IMR-90 (cell line): ENCODE data around the gene TTC31. TPM values are rescaled to one million over a fixed set of nuclear protein-coding genes. Genes with fewer than 3 reads are reported as not detected.
A peak's percentile ranks its signal among the peaks of the same experiment; 100 is the strongest.

Experiments used
- ATAC-seq: fragments of 200-7000 bp; cut with Tn5 transposase; 2 replicates; pipeline ENCODE4 v1.9.1; 2020; ENCODE audit warnings: low read depth, mild to moderate bottlenecking, moderate library complexity
- BruUV-seq: library from RNA; stranded (reverse); fragments of 400-500 nt; replicated peaks from 2 replicates; lab custom pipeline; 2021; lab: Mats Ljungman, UMichigan
- CTCF ChIA-PET: fragments of 300-600 bp; formaldehyde crosslinking; extraction: SDS; loops from one replicate; lab custom pipeline; 2021; ENCODE audit warnings: antibody characterized with exemption; lab: Yijun Ruan, JAX
- POLR2A ChIA-PET: fragments of 300-600 bp; sonication (Branson Sonifier 250); formaldehyde crosslinking; loops from one replicate; lab custom pipeline; 2022; ENCODE audit warnings: antibody characterized with exemption; ENCODE audit not compliant: unreplicated experiment; lab: Charles Lee
- DNase-seq: peaks from one replicate; pipeline ENCODE4 v3.0.0; 2013
- H2AFZ ChIP-seq: replicated peaks from 2 replicates; pipeline ENCODE3; 2013; ENCODE audit warnings: low read length, mild to moderate bottlenecking; ENCODE audit not compliant: poor library complexity
- H2AK5ac ChIP-seq: 2 replicates; pipeline ENCODE4 v1.6.1; 2013; ENCODE audit warnings: low read depth, low read length, inconsistent platforms
- H2AK9ac ChIP-seq: replicated peaks from 2 replicates; pipeline ENCODE3; 2013; ENCODE audit warnings: mild to moderate bottlenecking, low read depth, low read length, moderate library complexity; ENCODE audit not compliant: poor library complexity
- H2BK120ac ChIP-seq: 2 replicates; pipeline ENCODE4 v1.6.1; 2013; ENCODE audit warnings: low read depth, low read length, inconsistent platforms
- H2BK15ac ChIP-seq: 3 replicates; pipeline ENCODE4 v1.6.1; 2013; ENCODE audit warnings: low read depth, low read length, inconsistent platforms
- H2BK20ac ChIP-seq: 2 replicates; pipeline ENCODE4 v1.6.1; 2013; ENCODE audit warnings: low read depth, mild to moderate bottlenecking, inconsistent platforms, low read length, moderate library complexity
- H2BK5ac ChIP-seq: 2 replicates; pipeline ENCODE4 v1.6.1; 2013; ENCODE audit warnings: mild to moderate bottlenecking, low read depth, low read length, inconsistent platforms; ENCODE audit not compliant: poor library complexity, severe bottlenecking
- H3K14ac ChIP-seq: replicated peaks from 2 replicates; pipeline ENCODE4 v1.6.1; 2013; ENCODE audit warnings: low read depth, low read length, inconsistent platforms
- H3K18ac ChIP-seq: 2 replicates; pipeline ENCODE4 v1.6.1; 2013; ENCODE audit warnings: low read depth, low read length, control low read depth
- H3K23ac ChIP-seq: 2 replicates; pipeline ENCODE4 v1.6.1; 2013; ENCODE audit warnings: low read depth, low read length, inconsistent platforms
- H3K27ac ChIP-seq: 2 replicates; pipeline ENCODE4 v1.5.1; 2013; ENCODE audit warnings: mild to moderate bottlenecking, control low read depth, low read length; ENCODE audit not compliant: insufficient read depth
- H3K27me3 ChIP-seq: 2 replicates; pipeline ENCODE4 v1.6.1; 2013; ENCODE audit warnings: low read length; ENCODE audit not compliant: control insufficient read depth, insufficient read depth
- H3K36me3 ChIP-seq: 2 replicates; pipeline ENCODE4 v1.6.1; 2013; ENCODE audit warnings: low read length, mixed read lengths; ENCODE audit not compliant: control insufficient read depth, insufficient read depth
- H3K4ac ChIP-seq: 2 replicates; pipeline ENCODE4 v1.6.1; 2013; ENCODE audit warnings: low read depth, low read length, inconsistent platforms
- H3K4me1 ChIP-seq: 2 replicates; pipeline ENCODE4 v1.6.1; 2013; ENCODE audit warnings: low read length, mixed read lengths; ENCODE audit not compliant: control insufficient read depth, insufficient read depth
- H3K4me2 ChIP-seq: 2 replicates; pipeline ENCODE4 v1.6.1; 2013; ENCODE audit warnings: low read depth, mild to moderate bottlenecking, control low read depth, low read length, moderate library complexity
- H3K4me3 ChIP-seq: 2 replicates; pipeline ENCODE4 v1.5.1; 2013; ENCODE audit warnings: low read depth, mild to moderate bottlenecking, control low read depth, low read length, moderate library complexity; ENCODE audit not compliant: insufficient read depth
- H3K56ac ChIP-seq: 2 replicates; pipeline ENCODE4 v1.6.1; 2013; ENCODE audit warnings: low read length, inconsistent platforms; ENCODE audit not compliant: insufficient read depth; ENCODE audit errors: extremely low read depth
- H3K79me1 ChIP-seq, 2 experiments: 2 replicates each; pipeline ENCODE4 v1.6.1; 2013; ENCODE audit warnings: low read length in 2 of 2, inconsistent platforms in 1 of 2, low read depth in 1 of 2
- H3K9ac ChIP-seq: 2 replicates; pipeline ENCODE4 v1.6.1; 2013; ENCODE audit warnings: low read depth, low read length, control low read depth
- H3K9me1 ChIP-seq: 2 replicates; pipeline ENCODE4 v1.6.1; 2013; ENCODE audit warnings: low read length, inconsistent platforms; ENCODE audit not compliant: insufficient read depth
- H3K9me3 ChIP-seq: 2 replicates; pipeline ENCODE4 v1.6.1; 2013; ENCODE audit warnings: low read length; ENCODE audit not compliant: control insufficient read depth, insufficient read depth
- H4K20me1 ChIP-seq: 2 replicates; pipeline ENCODE4 v1.6.1; 2013; ENCODE audit warnings: low read length, inconsistent platforms; ENCODE audit not compliant: insufficient read depth
- H4K5ac ChIP-seq: 2 replicates; pipeline ENCODE4 v1.6.1; 2013; ENCODE audit warnings: mild to moderate bottlenecking, low read depth, low read length, control low read depth
- H4K8ac ChIP-seq, 2 experiments: 2 replicates each; pipeline ENCODE4 v1.6.1; 2013; ENCODE audit warnings: low read depth in 2 of 2, low read length in 2 of 2, control low read depth in 1 of 2, inconsistent platforms in 1 of 2
- H4K91ac ChIP-seq: 2 replicates; pipeline ENCODE4 v1.6.1; 2013; ENCODE audit warnings: low read depth, low read length, inconsistent platforms; ENCODE audit not compliant: insufficient read depth
- BHLHE40 ChIP-seq: fragments of 150-350 bp; IDR thresholded peaks from 2 replicates; pipeline ENCODE4 v1.6.1; 2016; ENCODE audit warnings: mild to moderate bottlenecking, low read depth, low read length
- CEBPB ChIP-seq: IDR thresholded peaks from 2 replicates; pipeline ENCODE4 v1.6.1; 2012; ENCODE audit warnings: low read depth, low read length, improper control_type of control experiment
- FOS ChIP-seq: fragments of 150-350 bp; IDR thresholded peaks from 2 replicates; pipeline ENCODE4 v1.6.1; 2016; ENCODE audit warnings: low read depth, low read length
- MAFK ChIP-seq: IDR thresholded peaks from 2 replicates; pipeline ENCODE4 v1.6.1; 2012; ENCODE audit warnings: low read depth, low read length, improper control_type of control experiment
- MXI1 ChIP-seq: IDR thresholded peaks from 2 replicates; pipeline ENCODE4 v1.6.1; 2012; ENCODE audit warnings: low read depth, mild to moderate bottlenecking, low read length, moderate library complexity, borderline replicate concordance
- NFE2L2 ChIP-seq: fragments of 150-350 bp; IDR thresholded peaks from 2 replicates; pipeline ENCODE4 v1.6.1; 2016; ENCODE audit warnings: low read depth, mild to moderate bottlenecking, low read length
- POLR2A ChIP-seq: IDR thresholded peaks from 2 replicates; pipeline ENCODE4 v1.6.1; 2012; ENCODE audit warnings: mild to moderate bottlenecking, low read depth, low read length
- RAD21 ChIP-seq: IDR thresholded peaks from 2 replicates; pipeline ENCODE4 v1.6.1; 2012; ENCODE audit warnings: low read length, improper control_type of control experiment
- RCOR1 ChIP-seq: IDR thresholded peaks from 2 replicates; pipeline ENCODE4 v1.6.1; 2012; ENCODE audit warnings: mild to moderate bottlenecking, low read length, improper control_type of control experiment; ENCODE audit not compliant: insufficient replicate concordance
- RFX5 ChIP-seq: IDR thresholded peaks from 2 replicates; pipeline ENCODE4 v1.8.0; 2012; ENCODE audit warnings: low read depth, mild to moderate bottlenecking, low read length, moderate library complexity
- SMC3 ChIP-seq: fragments of 150-350 bp; IDR thresholded peaks from 2 replicates; pipeline ENCODE4 v1.6.1; 2016; ENCODE audit warnings: low read depth, mild to moderate bottlenecking, antibody characterized with exemption, low read length, moderate library complexity
- WGBS, 2 experiments: methylation state at CpG; one replicate each; pipeline versions ENCODE4 v1.1.5 to v1.1.7; 2013; ENCODE audit warnings: missing lambda C conversion rate in 2 of 2; ENCODE audit not compliant: insufficient read length in 1 of 2; ENCODE audit errors: extremely low coverage in 2 of 2; 5-methylcytosine and 5-hydroxymethylcytosine counted together
- dilution Hi-C: fragments of 300-500 bp; cut with HindIII; formaldehyde crosslinking; loops from one replicate; pipeline ENCODE4 v1.14.3; 2018; ENCODE audit warnings: low sequenced_read_pairs; ENCODE audit not compliant: unreplicated experiment
- in situ Hi-C: fragments of 300-500 bp; cut with MboI; formaldehyde crosslinking; loops from 3 replicates; pipeline ENCODE4 v1.14.3; 2019; ENCODE audit warnings: low sequenced_read_pairs, inconsistent platforms, mixed read lengths
- intact Hi-C: fragments of 100-400 bp; cut with micrococcal nuclease; formaldehyde crosslinking; loops from 2 replicates; pipeline ENCODE4 v1.10.0; 2022
- polyA plus RNA-seq, 3 experiments: library from polyadenylated mRNA; depleted of rRNA; stranded (reverse); fragments of >200 nt; gene quantifications; 2 replicates each; pipeline ENCODE4 v1.2.3, GENCODE V29; 2012; ENCODE audit warnings: low replicate concordance in 1 of 3
- total RNA-seq: library from RNA; depleted of rRNA; stranded (reverse); fragments of >200 nt; gene quantifications from 2 replicates; pipeline ENCODE4 v1.2.3, GENCODE V29; 2012
- TF ChIP-seq, protein P1 (sequence below): conservative IDR thresholded peaks from 2 replicates; pipeline ENCODE4 v1.5.1; 2012; ENCODE audit warnings: mild to moderate bottlenecking, low read depth, low read length, improper control_type of control experiment
- TF ChIP-seq, protein P2 (sequence below): fragments of 150-350 bp; IDR thresholded peaks from 2 replicates; pipeline ENCODE4 v1.6.1; 2016; ENCODE audit warnings: low read depth, mild to moderate bottlenecking, low read length, moderate library complexity, borderline replicate concordance
- TF ChIP-seq, protein P3 (sequence below): fragments of 150-350 bp; IDR thresholded peaks from 2 replicates; pipeline ENCODE4 v1.6.1; 2017; ENCODE audit warnings: mild to moderate bottlenecking, antibody characterized with exemption, low read length, low read depth

The TTC31 gene
- total and polyA plus RNA-seq, 2 of the 4 experiments (the other 2 are of a cell fraction) = 6.3 to 18.8 TPM

DNA sequence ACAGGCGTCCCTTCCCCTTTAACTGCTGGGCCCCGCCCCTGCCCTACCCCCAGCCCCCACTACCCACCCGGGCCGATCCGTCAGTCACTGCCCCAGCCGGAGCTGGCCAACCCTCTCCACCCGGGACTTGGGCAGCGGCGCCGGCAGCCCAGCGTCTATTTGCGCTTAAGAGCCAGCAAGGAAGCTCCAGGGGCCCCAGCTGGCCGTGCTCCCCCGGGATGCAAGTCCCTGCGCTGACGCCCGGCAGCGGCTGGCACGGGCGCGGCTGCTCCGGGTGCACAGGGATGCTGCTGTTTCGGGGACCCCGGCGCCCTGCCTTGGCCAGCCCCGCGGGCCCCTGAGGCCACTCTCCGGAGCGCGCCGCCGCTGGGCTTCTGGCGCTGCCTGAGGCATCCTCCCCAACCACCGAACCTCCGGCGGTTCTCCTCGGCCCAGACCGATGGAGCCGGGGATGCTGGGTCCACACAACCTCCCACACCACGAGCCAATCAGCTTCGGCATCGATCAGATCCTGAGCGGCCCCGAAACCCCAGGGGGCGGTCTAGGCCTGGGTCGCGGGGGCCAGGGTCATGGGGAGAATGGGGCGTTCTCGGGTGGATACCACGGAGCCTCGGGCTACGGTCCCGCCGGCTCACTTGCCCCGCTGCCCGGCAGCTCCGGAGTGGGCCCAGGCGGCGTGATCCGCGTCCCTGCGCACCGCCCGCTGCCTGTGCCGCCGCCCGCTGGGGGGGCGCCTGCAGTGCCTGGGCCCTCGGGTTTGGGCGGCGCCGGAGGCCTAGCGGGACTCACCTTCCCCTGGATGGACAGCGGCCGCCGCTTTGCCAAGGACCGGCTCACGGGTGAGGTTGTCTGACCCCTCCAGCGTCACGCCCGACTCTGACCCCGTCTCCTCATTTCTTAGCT lies 31.7 kb downstream of the TTC31 start, which contains the start of gene TLX2:
TLX2 (plus strand) TSS at position 83 of the 903 bp plus-strand sequence; CDS start at position 440, 357 bp downstream.
- TF ChIP-seq, protein P1, sequence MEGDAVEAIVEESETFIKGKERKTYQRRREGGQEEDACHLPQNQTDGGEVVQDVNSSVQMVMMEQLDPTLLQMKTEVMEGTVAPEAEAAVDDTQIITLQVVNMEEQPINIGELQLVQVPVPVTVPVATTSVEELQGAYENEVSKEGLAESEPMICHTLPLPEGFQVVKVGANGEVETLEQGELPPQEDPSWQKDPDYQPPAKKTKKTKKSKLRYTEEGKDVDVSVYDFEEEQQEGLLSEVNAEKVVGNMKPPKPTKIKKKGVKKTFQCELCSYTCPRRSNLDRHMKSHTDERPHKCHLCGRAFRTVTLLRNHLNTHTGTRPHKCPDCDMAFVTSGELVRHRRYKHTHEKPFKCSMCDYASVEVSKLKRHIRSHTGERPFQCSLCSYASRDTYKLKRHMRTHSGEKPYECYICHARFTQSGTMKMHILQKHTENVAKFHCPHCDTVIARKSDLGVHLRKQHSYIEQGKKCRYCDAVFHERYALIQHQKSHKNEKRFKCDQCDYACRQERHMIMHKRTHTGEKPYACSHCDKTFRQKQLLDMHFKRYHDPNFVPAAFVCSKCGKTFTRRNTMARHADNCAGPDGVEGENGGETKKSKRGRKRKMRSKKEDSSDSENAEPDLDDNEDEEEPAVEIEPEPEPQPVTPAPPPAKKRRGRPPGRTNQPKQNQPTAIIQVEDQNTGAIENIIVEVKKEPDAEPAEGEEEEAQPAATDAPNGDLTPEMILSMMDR = no peak
- TF ChIP-seq RCOR1 = no peak
- no peak for TF ChIP-seq MAFK
- TF ChIP-seq RFX5 = no peak
- TF ChIP-seq, protein P2, sequence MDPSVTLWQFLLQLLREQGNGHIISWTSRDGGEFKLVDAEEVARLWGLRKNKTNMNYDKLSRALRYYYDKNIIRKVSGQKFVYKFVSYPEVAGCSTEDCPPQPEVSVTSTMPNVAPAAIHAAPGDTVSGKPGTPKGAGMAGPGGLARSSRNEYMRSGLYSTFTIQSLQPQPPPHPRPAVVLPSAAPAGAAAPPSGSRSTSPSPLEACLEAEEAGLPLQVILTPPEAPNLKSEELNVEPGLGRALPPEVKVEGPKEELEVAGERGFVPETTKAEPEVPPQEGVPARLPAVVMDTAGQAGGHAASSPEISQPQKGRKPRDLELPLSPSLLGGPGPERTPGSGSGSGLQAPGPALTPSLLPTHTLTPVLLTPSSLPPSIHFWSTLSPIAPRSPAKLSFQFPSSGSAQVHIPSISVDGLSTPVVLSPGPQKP = no peak
- TF ChIP-seq FOS = no peak
- no peak for TF ChIP-seq BHLHE40
- TF ChIP-seq POLR2A = no peak
- no peak for TF ChIP-seq NFE2L2
- no peak for TF ChIP-seq SMC3
- TF ChIP-seq, protein P3, sequence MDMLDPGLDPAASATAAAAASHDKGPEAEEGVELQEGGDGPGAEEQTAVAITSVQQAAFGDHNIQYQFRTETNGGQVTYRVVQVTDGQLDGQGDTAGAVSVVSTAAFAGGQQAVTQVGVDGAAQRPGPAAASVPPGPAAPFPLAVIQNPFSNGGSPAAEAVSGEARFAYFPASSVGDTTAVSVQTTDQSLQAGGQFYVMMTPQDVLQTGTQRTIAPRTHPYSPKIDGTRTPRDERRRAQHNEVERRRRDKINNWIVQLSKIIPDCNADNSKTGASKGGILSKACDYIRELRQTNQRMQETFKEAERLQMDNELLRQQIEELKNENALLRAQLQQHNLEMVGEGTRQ = no peak
- no peak for TF ChIP-seq RAD21
- TF ChIP-seq CEBPB = no peak
- TF ChIP-seq MXI1 = no peak
- no peaks in the 10 kb centered on the region for H3K79me1 ChIP-seq
- H3K4me1 ChIP-seq = no peaks in the 10 kb centered on the region
- no peak within 1 kb of the TSS for H2BK20ac ChIP-seq
- H2BK120ac ChIP-seq = no peak within 1 kb of the TSS
- peaks cover 20% of the 10 kb centered on the region for H3K9me3 ChIP-seq
- H2AK5ac ChIP-seq = peak within 1 kb of the TSS; percentile 10; the same call in 1 of the 2 replicates
- H3K9me1 ChIP-seq = no peaks in the 10 kb centered on the region
- intact Hi-C loops (no loop called here), dilution Hi-C loops (no loop called here), in situ Hi-C loops (no loop called here)
- no peak within 1 kb of the TSS for H4K8ac ChIP-seq
- no peak within 1 kb of the TSS for H4K5ac ChIP-seq
- H3K4me3 ChIP-seq = no peak within 1 kb of the TSS
- H3K56ac ChIP-seq = no peak within 1 kb of the TSS
- POLR2A ChIA-PET = interaction anchor here (0.6 kb wide), 1 partner anchor 31 kb away, joined by 3 read pairs; no protein-coding TSS in a partner anchor
- H3K27ac ChIP-seq = no peak within 1 kb of the TSS
- 0 out of 2 replicates have a peak, but pooled peaks cover 5% of the 10 kb centered on the region for H4K20me1 ChIP-seq
- no TSS peak for BruUV-seq
- 7% methylated on average over 31 of the region's 82 CpGs; no CpG with 5 or more reads in 1 of the 2 experiments for WGBS, 2 experiments
- no peak within 1 kb of the TSS for H3K14ac ChIP-seq
- H4K91ac ChIP-seq = no peak within 1 kb of the TSS
- H3K27me3 ChIP-seq = peaks cover 86% of the 10 kb centered on the region
- no peak within 1 kb of the TSS for H2BK15ac ChIP-seq
- CTCF ChIA-PET = no interaction called here
- no peak for DNase-seq
- peak within 1 kb of the TSS; percentile 70 for H2AFZ ChIP-seq
- peak; percentile 6; the same call in 1 of the 2 replicates for ATAC-seq
- H3K18ac ChIP-seq = no peak within 1 kb of the TSS
- H3K4me2 ChIP-seq = no peak within 1 kb of the TSS
- H3K9ac ChIP-seq = no peak within 1 kb of the TSS
- H3K36me3 ChIP-seq = no peaks in the 10 kb centered on the region
- H2BK5ac ChIP-seq = no peak within 1 kb of the TSS
- H3K4ac ChIP-seq = no peak within 1 kb of the TSS
- peak within 1 kb of the TSS; percentile 10 for H2AK9ac ChIP-seq
- peak within 1 kb of the TSS; percentile 63; the same call in 1 of the 2 replicates for H3K23ac ChIP-seq
